ENCODE measurements around the gene CEACAM5. TPM values are rescaled to one million over a fixed set of nuclear protein-coding genes. Genes with fewer than 3 reads are reported as not detected.

The CEACAM5 gene
- total RNA-seq, 1 experiment from 2014 or later, result 0.46 TPM

- TF ChIP-seq ZNF281 (CRISPR knock-in tag; IDR thresholded peaks at IDR 0.05), result no peak
- no peak for TF ChIP-seq ZNF121 (CRISPR knock-in tag; IDR thresholded peaks at IDR 0.05)
- TF ChIP-seq ERG (CRISPR knock-in tag; IDR thresholded peaks at IDR 0.05), result no peak
- no peak for TF ChIP-seq ATF3 (CRISPR knock-in tag; conservative IDR thresholded peaks at IDR 0.05)
- no peak for TF ChIP-seq ZNF512 (CRISPR knock-in tag; IDR thresholded peaks at IDR 0.05; ENCODE audit: borderline replicate concordance)
Observed at GRCh38 chr19:41697198-41697855, 11.1 kb upstream of the CEACAM5 start (continued).

GRCh38 chr19:41698746-41699230 is 9.6 kb upstream of the CEACAM5 start:
- no peaks in the 10 kb centered on the region for H3K36me3 Mint-ChIP-seq
- no peak overlapping the region for H3K27ac Mint-ChIP-seq
- H3K9me3 Mint-ChIP-seq, result no peaks in the 10 kb centered on the region
- H3K27me3 Mint-ChIP-seq (ENCODE audit: low read depth), result peaks cover 6% of the 10 kb centered on the region
- H3K4me1 Mint-ChIP-seq, result no peaks in the 10 kb centered on the region
- ATAC-seq, result no peak
- TF ChIP-seq TEAD4 (CRISPR knock-in tag; IDR thresholded peaks at IDR 0.05) (no peak), ZNF232 (CRISPR knock-in tag; IDR thresholded peaks at IDR 0.05) (no peak), CDX4 (CRISPR knock-in tag; IDR thresholded peaks at IDR 0.05; ENCODE audit: borderline replicate concordance) (no peak), SP1 (CRISPR knock-in tag; conservative IDR thresholded peaks at IDR 0.05) (no peak), FOXP4 (CRISPR knock-in tag; IDR thresholded peaks at IDR 0.05) (no peak), ZNF425 (CRISPR knock-in tag; conservative IDR thresholded peaks at IDR 0.05) (no peak)
- CTCF ChIA-PET, result interaction anchor here (0.8 to 5.8 kb wide), 7 partner anchors 8 to 250 kb away, joined by 4 to 69 read pairs (median 34); partner anchors contain the start of gene CEACAM7
- POLR2A ChIA-PET, result no interaction called here
- no peak overlapping the region for H3K4me3 Mint-ChIP-seq
- DNase-seq (ENCODE audit: low spot score), result no peak

Measured in WTC11 (cell line).